SK-N-SH treated with all-trans-retinoic acid at 6 μM for 48 hours (cell line): ENCODE measurements around the gene ANKRD12.

Experiments used
- RARB ChIP-seq: fragments of 250-450 bp; sonication (Bioruptor Pico); IDR thresholded peaks from 2 replicates; pipeline ENCODE4 v1.8.0; 2021; ENCODE audit warnings: mild to moderate bottlenecking, moderate library complexity
- ZFP3 ChIP-seq: fragments of 250-450 bp; sonication (Bioruptor Pico); IDR thresholded peaks from 2 replicates; pipeline ENCODE4 v1.5.0; 2020; ENCODE audit warnings: mild to moderate bottlenecking, moderate library complexity
- ZFP30 ChIP-seq: fragments of 450-650 bp; formaldehyde crosslinking; IDR thresholded peaks from 2 replicates; pipeline ENCODE4 v1.5.0; 2022; ENCODE audit warnings: mild to moderate bottlenecking, moderate library complexity
- ZNF70 ChIP-seq: fragments of 450-650 bp; formaldehyde crosslinking; IDR thresholded peaks from 2 replicates; pipeline ENCODE4 v1.5.0; 2020; ENCODE audit warnings: mild to moderate bottlenecking, moderate library complexity

- TF ChIP-seq RARB (CRISPR knock-in tag) (no peak), ZFP30 (CRISPR knock-in tag) (no peak), ZNF70 (CRISPR knock-in tag) (no peak), ZFP3 (CRISPR knock-in tag) (no peak)
These were observed 141.4 kb downstream of the ANKRD12 start for GRCh38 chr18:9278028-9278427.
